GM19452 (cell line): ENCODE results near the gene DOCK11.
"Not testable (repeated sequence)": the region's sequence is repeated elsewhere in the genome, so short reads cannot be mapped to it uniquely, and the experiment has no call there.

Experiments
- ATAC-seq: cut with Tn5 transposase; IDR thresholded peaks from one replicate; pipeline ENCODE4 v1.9.1; 2021; ENCODE audit not compliant: unreplicated experiment

Gene DOCK11

DNA sequence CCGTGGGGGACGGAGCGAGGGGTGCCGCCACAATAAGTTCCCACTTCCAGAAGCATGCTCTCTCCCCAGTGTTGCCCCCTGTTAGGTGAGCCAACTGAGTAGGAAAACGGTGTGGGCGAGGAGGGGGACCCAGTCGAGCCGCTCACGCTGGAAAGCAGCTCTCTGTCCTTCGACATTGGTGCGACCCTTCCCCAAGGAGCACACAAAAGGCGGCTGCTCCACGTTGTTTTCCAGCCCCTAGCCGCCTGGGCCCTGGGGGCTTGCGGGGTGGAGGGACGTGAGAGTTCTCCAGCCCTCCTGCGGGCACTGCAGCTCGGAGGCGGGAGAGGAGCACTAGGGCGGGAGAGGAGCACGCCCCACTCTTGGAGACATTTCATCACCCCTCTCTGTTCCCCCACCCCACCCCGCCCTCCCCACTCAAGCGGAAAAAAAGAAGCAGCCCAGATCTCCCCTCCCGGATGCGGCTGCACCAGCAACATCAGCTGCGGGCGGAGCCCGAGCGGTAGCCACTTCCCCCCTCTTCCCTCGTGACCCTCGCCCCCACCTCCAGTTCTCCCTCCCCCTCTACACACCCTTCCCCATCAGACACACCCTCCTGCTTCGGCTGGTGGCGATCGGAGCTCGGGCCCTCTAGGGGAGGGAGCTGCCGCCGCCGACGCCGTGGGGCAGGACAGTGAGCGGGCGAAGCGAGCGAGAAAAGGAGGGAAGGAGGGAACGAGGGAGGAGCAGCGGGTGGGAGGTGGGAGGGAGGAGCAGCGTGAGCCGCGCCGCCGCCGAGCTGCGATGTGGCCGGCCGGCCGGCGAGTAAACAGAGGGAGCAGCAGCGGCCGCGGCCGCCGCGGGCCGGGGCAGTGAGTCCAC lies at the start of gene DOCK11:
Gene DOCK11 (plus strand): TSS at position 755 of the 861 bp plus-strand sequence. CDS start 157 bp downstream, outside the sequence.
- ATAC-seq: peak; percentile 75

DNA sequence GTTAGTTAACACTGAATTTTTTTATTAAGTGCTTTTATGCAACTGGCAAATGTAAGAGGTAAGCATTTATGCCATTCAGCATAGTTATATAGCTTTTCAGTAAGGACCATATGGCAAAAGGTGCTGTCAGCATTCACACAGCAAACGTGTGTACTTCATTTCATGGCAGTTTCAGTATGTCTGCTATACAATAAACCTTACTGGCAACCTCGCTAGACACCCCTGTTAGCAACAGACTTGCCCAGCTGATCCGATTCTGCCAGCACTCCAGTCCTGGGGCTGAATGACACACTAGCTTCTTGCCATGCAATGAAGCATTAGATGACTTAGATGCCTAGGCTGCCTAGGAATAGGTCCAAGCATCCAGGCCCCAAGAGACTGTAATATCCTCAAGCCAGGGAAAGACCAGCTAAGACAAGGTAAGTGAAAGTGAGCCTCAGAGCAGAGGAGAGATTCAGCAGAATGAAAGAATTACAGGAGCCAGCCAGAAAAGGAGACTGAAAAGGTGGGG lies 47.3 kb upstream of the DOCK11 start:
- ATAC-seq: no peak

DNA sequence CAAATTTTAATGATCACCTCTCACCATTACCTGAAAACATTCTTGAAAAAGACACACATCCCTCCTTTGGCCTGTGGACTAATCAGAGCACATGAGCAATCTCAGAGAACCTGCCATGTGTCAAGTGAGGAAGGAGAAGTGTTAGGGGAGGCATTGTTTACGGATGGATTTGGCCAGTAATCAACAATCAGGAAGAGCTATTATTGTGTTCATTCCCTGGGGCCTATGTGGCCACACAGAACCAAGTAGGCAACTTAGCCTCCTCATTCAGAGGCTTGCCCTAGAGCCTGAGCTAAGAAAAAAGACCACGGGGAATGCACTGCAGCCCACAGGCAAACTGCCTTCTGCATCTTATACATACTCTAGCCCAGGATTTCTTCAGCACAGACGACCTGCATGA lies 40.6 kb upstream of the DOCK11 start:
- no peak for ATAC-seq

DNA sequence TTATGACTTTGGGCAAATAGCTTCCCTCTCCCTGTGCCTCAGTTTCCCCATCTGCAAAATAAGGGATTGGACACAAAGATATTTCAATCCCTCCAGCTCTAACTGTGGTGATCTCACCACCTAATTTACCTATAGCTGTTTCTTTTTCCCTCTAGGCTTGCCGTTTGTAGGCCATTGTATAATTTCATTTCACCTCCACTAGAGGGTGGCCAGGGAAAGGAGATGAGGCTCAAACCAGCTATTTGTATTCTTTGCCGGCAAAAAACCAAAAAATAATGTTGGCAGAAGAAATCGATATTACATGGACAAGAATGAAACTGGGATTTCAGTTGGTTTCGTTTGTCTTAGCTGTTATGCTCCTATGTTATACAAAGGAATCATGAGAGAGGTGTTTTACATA lies 36.1 kb upstream of the DOCK11 start:
- ATAC-seq: no peak

DNA sequence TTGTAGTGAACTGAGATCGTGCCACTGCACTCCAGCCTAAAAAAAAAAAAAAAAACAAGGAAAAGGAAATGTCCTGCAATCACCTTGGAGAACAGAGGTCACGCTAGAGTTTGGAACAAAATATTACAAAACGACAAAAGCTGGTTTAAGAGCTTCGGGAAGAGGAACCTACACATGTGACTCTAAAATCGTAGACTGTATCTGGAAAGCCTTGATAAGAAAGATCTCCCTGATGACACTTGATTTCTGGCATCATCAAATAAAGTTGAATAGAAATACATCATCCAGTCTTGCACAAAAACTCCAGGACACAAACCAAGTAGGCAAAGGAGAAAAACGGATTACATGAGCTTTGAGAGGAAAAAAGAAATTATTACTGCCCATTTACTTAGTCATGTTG lies 31.1 kb upstream of the DOCK11 start:
- no peak for ATAC-seq

DNA sequence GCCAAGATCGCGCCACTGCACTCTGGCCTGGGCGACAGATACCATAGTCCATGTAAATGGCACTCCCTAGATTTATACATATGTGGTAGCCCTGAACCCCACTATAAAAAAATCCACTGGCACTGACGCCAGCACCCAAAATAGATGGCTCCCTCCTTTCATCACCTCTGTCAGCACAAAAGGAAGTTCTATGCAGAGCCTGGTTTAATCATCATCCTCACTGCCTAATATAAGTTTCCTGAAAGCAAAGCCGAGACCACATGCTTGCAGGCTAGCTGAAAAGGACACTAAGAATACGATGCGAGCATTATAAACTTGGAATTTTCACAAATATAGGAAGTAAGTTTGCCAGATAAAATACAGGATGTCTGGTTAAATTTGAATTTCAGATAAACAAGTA lies 27.5 kb upstream of the DOCK11 start:
- no peak for ATAC-seq

DNA sequence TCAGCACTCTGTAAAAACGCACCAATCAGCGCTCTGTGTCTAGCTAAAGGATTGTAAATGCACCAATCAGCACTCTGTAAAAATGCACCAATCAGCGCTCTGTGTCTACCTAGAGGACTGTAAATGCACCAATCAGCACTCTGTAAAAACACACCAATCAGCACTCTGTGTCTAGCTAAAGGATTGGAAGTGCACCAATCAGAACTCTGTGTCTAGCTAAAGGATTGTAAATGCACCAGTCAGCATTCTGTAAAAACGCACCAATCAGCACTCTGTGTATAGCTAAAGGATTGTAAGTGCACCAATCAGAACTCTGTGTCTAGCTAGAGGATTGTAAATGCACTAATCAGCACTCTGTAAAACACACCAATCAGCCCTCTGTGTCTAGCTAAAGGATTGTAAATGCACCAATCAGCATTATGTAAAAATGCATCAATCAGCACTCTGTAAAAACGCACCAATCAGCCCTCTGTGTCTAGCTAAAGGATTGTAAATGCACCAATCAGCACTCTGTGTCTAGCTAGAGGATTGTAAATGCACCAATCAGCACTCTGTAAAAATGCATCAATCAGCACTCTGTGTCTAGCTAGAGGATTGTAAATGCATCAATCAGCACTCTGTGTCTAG lies 24.8 kb upstream of the DOCK11 start:
- not testable (repeated sequence) for ATAC-seq

DNA sequence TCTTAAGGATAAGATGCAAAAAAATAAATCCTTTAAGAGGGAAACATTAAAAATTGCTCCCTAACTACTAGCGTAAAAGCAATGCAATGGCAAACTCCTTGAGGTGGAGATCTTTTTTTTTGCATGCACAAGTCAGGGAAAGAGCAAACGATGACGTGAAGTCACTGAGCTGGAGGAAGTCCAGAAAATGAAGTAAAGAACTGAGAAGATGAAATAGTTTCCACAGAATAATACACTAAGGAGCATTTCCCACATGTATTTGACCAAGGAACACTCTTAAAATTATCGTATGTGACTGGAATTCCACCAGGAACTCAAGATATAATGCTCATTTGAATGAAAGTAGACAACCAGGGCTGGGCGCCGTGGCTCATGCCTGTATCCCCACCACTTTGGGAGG lies 21.0 kb upstream of the DOCK11 start:
- ATAC-seq: no peak

DNA sequence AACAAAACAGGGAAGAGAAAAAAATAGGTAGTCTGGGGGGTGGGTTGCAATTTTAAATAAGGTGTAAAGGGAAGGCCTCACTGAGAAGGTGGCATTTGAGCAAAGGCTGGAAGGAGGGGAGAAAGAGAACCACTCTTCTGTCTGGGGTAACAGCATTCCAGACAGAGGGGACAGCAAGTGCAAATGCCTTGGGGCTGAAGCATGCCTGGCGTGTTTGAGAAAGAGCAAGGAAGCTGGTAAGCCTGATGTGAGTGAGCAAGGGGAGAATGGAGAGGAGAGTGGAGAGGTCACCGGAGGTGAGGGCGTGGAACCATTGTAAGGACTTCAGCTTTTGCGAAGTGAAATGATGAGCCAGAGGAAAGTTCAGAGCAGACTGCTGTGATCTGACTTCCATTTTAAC lies 19.7 kb upstream of the DOCK11 start:
- ATAC-seq: no peak

DNA sequence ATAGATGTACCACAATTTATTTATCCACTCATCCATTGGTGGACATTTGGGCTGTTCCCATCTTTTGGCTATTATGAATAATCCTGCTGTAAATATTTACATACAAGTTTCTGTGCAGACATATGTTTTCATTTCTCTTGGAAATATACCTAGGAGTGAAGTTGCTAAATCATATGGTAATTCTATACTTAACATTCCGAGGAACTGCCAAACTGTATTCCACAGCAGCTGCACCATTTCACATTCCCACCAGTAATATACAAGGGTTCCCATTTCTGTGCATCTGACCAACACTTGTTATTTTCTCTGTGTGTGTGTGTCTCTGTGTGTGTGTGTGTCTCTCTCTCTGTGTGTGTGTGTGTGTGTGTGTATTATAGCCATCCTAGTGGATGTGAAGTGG lies 15.4 kb upstream of the DOCK11 start:
- ATAC-seq: no peak

DNA sequence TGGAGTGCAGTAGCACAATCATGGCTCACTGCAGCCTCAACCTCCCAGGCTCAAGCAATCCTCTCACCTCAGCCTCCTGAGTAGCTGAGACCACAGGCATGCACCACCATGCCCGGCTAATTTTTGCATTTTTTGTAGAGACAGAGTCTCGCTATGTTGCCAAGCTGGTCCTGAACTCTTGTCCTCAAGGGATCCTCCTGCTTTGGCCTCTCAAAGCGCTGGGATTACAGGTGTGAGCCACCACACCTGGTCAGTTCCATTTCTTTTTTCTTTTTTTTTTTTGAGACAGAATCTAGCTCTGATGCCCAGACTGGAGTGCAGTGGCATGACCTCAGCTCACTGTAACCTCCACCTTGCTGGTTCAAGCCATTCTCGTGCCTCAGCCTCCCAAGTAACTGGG lies 13.2 kb upstream of the DOCK11 start:
- not testable (repeated sequence) for ATAC-seq

DNA sequence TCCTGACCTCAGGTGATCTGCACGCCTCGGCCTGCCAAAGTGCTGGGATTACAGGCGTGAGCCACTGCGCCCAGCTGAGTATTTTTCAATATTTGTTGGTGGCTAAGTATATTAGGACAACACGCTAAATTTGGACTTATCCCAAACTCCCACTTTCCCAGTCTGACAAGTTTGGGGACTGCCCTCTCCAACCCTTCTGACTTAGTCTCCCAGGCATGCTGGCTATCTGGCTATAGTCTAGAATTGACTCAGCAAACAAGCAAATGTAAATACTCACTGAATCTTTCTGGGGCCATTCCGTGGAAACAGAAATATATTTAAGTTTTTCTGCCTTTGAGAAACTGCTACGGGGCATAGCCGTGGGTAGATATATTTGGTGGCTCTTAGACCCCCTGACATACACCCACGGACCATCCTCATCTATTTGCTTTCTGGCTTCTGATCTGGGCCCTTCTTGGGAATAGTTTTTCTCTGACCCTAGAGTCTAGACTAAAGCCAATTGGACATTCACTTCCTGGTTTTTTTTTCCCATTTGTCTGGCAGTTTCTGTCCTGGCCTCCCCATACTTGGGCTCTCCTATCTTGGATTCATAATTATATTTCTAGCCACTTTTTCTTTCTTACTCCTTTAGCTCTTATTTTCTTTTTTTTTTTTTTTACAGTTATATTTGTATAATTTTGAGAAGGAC lies 11.3 kb upstream of the DOCK11 start:
- ATAC-seq: no peak

DNA sequence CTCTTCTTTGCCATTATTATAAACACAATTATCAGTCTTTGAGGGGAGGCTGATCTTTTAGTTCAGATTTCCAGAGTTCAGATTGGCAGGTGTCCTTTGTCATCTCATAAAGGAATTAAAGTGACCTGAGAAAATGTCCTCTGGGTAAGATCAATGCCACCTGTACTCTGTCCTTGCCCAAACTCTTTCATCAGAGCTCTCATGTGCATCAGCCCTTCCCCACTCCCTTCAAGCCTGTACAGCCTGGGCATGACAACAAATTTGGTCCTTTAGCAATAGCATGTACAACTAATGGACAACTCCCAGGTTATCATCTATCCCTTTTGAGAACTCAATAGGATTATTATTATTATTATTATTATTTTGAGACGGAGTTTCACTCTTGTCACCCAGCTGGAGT lies 8.9 kb upstream of the DOCK11 start:
- ATAC-seq: not testable (repeated sequence)

DNA sequence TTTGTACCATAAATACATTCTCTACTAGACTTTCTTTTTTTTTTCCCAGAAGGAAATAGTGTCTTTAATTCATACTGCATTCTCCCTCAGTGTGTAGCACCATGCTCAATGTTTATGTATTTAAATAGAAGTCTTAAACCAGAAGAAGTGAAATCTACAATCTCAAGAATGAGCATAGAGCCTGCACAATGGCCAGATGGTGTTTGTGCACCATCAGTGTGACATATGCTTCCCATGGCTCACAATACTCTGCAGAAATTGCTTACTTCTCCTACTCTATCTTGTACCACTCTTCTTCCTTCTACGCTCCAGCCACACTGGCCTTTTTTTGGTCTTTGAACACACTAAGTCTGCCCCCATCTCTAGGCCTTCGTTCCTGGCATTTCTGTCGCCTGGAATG lies 2.6 kb upstream of the DOCK11 start:
- no peak for ATAC-seq

DNA sequence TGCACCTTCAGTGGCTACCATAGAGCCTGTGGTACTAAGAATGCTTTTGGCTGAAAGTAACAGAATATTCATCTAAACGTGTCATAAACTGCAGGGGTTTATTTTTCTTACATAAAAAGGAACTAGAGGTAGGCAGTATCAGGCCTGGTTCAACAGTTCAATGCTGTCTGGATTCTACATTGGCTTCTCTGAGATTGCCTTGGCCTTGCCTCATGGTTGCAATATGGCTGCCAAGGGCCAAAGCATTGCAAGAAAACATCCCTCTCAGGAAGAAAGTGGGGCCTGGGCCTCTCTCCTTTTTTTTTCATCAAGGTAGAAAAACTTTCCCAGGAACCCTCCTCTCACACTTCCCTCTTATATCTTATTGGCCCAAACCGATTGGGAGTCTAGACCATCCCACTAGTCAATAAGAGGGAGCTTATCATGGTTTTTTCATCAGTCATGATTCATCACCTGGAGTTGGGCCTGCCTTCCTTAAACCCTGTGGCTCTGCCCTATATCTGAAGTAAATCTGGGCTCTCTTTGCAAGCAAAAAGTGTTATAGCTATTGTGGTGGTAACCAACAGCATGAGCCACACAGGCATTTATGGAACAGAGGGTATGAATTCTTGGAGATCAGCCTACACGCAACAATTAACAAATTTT lies 1.8 kb upstream of the DOCK11 start:
- no peak for ATAC-seq

DNA sequence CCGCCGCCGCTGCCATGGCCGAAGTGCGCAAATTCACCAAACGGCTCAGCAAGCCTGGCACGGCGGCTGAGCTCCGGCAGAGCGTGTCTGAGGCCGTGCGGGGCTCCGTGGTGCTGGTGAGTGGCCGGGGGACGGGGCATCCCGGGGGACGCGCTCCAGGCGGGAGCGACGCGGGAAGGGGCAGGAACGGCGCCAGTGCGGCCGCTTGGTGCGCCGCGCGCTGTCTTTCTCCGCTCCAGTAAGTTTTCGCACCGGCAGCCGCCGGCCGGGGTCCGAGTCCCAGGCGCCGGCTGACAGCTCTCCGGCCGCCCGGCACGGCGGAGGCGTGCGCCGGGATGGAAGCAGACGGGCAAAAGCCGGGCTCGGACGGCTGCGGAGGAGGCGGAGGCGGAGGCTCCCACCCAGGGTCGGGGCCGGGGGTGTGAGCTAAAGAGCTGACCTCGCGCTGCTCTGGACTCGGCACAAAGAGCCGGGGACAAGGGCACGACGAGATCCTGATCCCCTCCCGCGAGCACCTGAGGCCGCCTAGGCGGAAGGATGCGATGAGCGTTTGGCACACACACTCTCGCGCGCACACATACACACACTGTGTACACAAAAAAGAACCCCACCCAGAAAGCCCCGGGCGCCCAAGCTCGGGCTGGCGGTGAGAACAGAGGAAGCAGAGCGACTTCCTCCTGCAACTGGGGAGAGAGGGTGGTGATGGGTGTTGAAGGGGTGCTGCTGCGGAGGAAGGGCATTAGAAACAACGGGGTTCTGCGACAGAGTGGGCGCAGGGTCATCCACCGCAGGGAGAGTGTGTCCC lies 545 bp downstream of the DOCK11 start:
- peak; percentile 57 for ATAC-seq

DNA sequence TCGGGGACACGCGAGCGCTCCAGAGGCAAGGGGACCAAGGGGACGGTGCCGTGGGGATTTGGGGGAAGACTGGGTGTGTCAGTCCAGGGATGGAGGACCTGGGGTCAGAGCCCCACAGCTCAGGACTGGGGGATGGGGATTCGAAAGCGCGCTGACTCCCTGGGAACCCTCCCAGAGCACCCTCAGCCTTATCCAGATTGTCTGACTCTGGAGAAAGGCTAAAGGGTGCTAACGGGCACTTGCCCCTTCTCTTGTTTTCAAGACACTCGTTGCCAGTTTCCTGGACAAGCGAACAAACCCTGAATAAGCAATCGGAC lies 1.1 kb downstream of the DOCK11 start:
- peak; percentile 15 for ATAC-seq

DNA sequence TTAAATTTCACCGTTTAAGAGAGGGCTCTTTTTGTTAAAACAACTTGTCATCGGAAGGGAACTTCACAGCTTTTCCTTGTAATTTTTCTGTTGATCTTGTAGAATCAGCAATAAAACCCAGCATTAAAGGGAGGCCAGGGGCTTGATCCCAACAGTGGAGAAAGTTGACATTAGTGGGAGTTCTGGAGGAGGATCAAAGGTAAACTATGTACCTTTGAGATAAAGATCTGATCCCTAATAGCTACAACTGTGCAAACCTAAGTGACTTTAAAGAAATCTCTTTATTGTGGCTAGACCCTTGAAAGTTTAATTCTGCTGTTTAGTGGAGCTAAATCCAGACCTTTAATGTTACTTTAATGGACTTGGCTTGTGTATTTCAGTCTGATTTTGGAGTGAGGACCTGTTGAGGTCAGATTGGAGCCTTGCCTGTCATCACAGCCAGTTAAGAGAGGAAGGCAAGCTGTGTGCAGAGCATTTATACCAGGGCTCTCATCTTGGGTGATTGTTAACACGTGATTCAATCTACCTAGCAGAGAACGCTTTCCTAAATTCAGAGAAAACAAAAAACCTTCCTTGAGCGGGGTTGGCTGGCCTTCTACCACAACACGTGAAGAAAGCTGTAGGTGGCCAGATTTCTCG lies 1.7 kb downstream of the DOCK11 start:
- no peak for ATAC-seq

DNA sequence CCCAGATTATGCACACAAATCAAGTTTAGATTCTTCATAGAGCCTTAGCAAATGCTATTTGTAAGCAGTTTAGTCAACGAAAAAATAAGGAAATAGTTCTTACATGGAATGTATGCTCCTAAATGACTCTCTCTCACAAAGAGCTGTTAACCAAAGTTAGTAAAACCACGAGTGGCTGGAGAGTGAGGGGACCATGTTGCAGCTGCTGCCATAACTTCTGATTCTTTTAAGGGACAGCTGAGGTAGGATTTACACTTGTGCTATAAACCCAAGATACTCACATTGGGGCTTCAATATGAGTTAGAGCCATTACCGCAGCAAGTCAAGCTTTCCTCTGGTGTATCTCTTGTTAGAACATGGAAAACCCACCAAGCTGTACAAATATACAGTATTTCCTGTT lies 2.7 kb downstream of the DOCK11 start:
- ATAC-seq: no peak

DNA sequence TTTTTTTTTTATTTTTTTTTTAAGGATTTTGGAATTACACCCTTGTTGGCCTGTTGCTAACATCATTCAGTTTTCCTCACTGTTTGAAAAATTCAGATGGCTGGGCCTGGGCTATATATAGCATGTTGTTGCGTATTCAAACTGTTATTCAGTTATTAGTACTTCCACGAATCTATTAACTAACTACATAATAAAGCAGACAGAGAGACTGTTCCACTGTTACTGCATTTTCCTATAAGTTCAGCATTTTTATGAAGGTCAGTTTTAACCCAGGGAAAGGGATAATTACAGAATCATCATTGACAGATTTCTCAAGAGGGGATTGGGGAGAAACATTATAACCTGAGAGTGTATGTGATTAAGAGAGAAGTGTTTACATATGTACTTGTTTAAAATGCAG lies 3.1 kb downstream of the DOCK11 start:
- no peak for ATAC-seq
